Liver (tissue), 9 donors: ENCODE results near the gene IQCE. TPM values are rescaled to one million over a fixed set of nuclear protein-coding genes. Genes with fewer than 3 reads are reported as not detected.

Experiments used
- DNase-seq: peaks from one replicate; pipeline ENCODE4 v3.0.0-alpha.2; 2017; ENCODE audit warnings: low spot score
- H3K27ac ChIP-seq, 2 donors: one replicate each; pipeline ENCODE4 v1.7.0; 2013; ENCODE audit warnings: inconsistent platforms in 2 of 2, low read length in 2 of 2, control low read depth in 1 of 2, low read depth in 1 of 2, mild to moderate bottlenecking in 1 of 2
- H3K27me3 ChIP-seq, 4 donors: one replicate each; pipeline versions ENCODE4 v1.6.1 to v1.7.0; 2013; ENCODE audit warnings: low read length in 3 of 4, inconsistent platforms in 1 of 4, mild to moderate bottlenecking in 1 of 4, moderate library complexity in 1 of 4; ENCODE audit not compliant: control insufficient read depth in 4 of 4, insufficient read depth in 4 of 4
- H3K36me3 ChIP-seq, 4 donors: one replicate each; pipeline versions ENCODE4 v1.6.1 to v1.7.0; 2013; ENCODE audit warnings: low read length in 3 of 4, mild to moderate bottlenecking in 3 of 4, low read depth in 1 of 4, moderate library complexity in 1 of 4; ENCODE audit not compliant: control insufficient read depth in 4 of 4, insufficient read depth in 3 of 4
- H3K4me1 ChIP-seq, 4 donors: one replicate each; pipeline versions ENCODE4 v1.6.1 to v1.7.0; 2013; ENCODE audit warnings: low read length in 3 of 4, mild to moderate bottlenecking in 3 of 4, moderate library complexity in 1 of 4; ENCODE audit not compliant: control insufficient read depth in 4 of 4, insufficient read depth in 4 of 4
- H3K4me3 ChIP-seq, 3 donors: one replicate each; pipeline versions ENCODE4 v1.6.1 to v1.7.0; 2013; ENCODE audit warnings: low read length in 3 of 3, control low read depth in 1 of 3, low read depth in 1 of 3, mild to moderate bottlenecking in 1 of 3
- H3K9ac ChIP-seq, 2 donors: one replicate each; pipeline ENCODE4 v1.7.0; 2013; ENCODE audit warnings: low read length in 2 of 2, mild to moderate bottlenecking in 2 of 2, moderate library complexity in 2 of 2, control low read depth in 1 of 2, low read depth in 1 of 2
- H3K9me3 ChIP-seq, 4 donors: one replicate each; pipeline versions ENCODE4 v1.6.1 to v1.7.0; 2013; ENCODE audit warnings: low read length in 3 of 4; ENCODE audit not compliant: control insufficient read depth in 4 of 4
- ATF3 ChIP-seq: IDR thresholded peaks from 2 replicates; pipeline ENCODE4 v1.6.1; 2016; ENCODE audit warnings: antibody characterized with exemption
- CTCF ChIP-seq: fragments of 150-350 bp; IDR thresholded peaks from 2 replicates; pipeline ENCODE4 v1.5.1; 2017; ENCODE audit warnings: improper control_type of control experiment, low read depth, low read length; ENCODE audit not compliant: missing input control
- EGR1 ChIP-seq, 2 donors: IDR thresholded peaks; 2 replicates each; pipeline ENCODE4 v1.6.1; 2016 to 2018; ENCODE audit warnings: antibody characterized with exemption in 2 of 2, low read depth in 2 of 2
- FOXA1 ChIP-seq: IDR thresholded peaks from 2 replicates; pipeline ENCODE4 v1.6.1; 2016; ENCODE audit warnings: antibody characterized with exemption
- FOXA2 ChIP-seq: IDR thresholded peaks from 2 replicates; pipeline ENCODE4 v1.6.1; 2016; ENCODE audit warnings: antibody characterized with exemption
- GABPA ChIP-seq, 2 donors: IDR thresholded peaks in 1 of 2; conservative IDR thresholded peaks in 1 of 2; 2 replicates each; pipeline ENCODE4 v1.6.1; 2016; ENCODE audit warnings: antibody characterized with exemption in 2 of 2, mild to moderate bottlenecking in 1 of 2, moderate library complexity in 1 of 2
- HNF4A ChIP-seq, 2 donors: conservative IDR thresholded peaks; 2 replicates each; pipeline ENCODE4 v1.6.1; 2016; ENCODE audit warnings: antibody characterized with exemption in 2 of 2, mild to moderate bottlenecking in 2 of 2
- HNF4G ChIP-seq: IDR thresholded peaks from 2 replicates; pipeline ENCODE4 v1.6.1; 2016; ENCODE audit warnings: antibody characterized with exemption
- JUND ChIP-seq, 2 donors: IDR thresholded peaks; 2 replicates each; pipeline ENCODE4 v1.6.1; 2016; ENCODE audit warnings: antibody characterized with exemption in 2 of 2
- MAX ChIP-seq: IDR thresholded peaks from 2 replicates; pipeline ENCODE4 v1.6.1; 2016; ENCODE audit warnings: antibody characterized with exemption
- NR2F2 ChIP-seq: IDR thresholded peaks from 2 replicates; pipeline ENCODE4 v1.6.1; 2016; ENCODE audit warnings: antibody characterized with exemption
- RAD21 ChIP-seq, 2 donors: IDR thresholded peaks; 2 replicates each; pipeline ENCODE4 v1.6.1; 2016; ENCODE audit warnings: antibody characterized with exemption in 2 of 2, mild to moderate bottlenecking in 2 of 2
- REST ChIP-seq: IDR thresholded peaks from 2 replicates; pipeline ENCODE4 v1.6.1; 2016; ENCODE audit warnings: antibody characterized with exemption, mild to moderate bottlenecking
- RXRA ChIP-seq, 2 donors: IDR thresholded peaks; 2 replicates each; pipeline ENCODE4 v1.6.1; 2017 to 2018; ENCODE audit warnings: antibody characterized with exemption in 2 of 2, mild to moderate bottlenecking in 1 of 2
- SP1 ChIP-seq: IDR thresholded peaks from 2 replicates; pipeline ENCODE4 v1.6.1; 2018; ENCODE audit warnings: antibody characterized with exemption, mild to moderate bottlenecking
- TAF1 ChIP-seq: conservative IDR thresholded peaks from 2 replicates; pipeline ENCODE4 v1.6.1; 2016; ENCODE audit warnings: antibody characterized with exemption, mild to moderate bottlenecking
- YY1 ChIP-seq: IDR thresholded peaks from 2 replicates; pipeline ENCODE4 v1.6.1; 2016; ENCODE audit warnings: antibody characterized with exemption, mild to moderate bottlenecking
- ZBTB33 ChIP-seq: IDR thresholded peaks from 2 replicates; pipeline ENCODE4 v1.6.1; 2016; ENCODE audit warnings: antibody characterized with exemption
- WGBS: extraction: QIAGEN DNeasy Blood & Tissue Kit; methylation state at CpG from one replicate; pipeline ENCODE4 v1.1.7; 2013; 5-methylcytosine and 5-hydroxymethylcytosine counted together
- polyA plus RNA-seq, 2 donors: library from polyadenylated mRNA; stranded (reverse) in 1 of 2; unstranded in 1 of 2; fragments of 200-250 nt in 1 of 2; fragments of >200 nt in 1 of 2; fragmentation: Nextera tagmentation in 1 of 2; extraction: Ambion mirVana in 1 of 2; gene quantifications; one replicate each; pipeline versions ENCODE4 v1.2.1 to v1.2.3, GENCODE V29; 2013 to 2015
- total RNA-seq, 2 donors: library from RNA; depleted of rRNA; stranded (reverse); fragments of >200 nt; gene quantifications; one replicate each; pipeline ENCODE4 v1.2.3, GENCODE V29; 2014
- donor health status: healthy.
- donor health status: healthy.
- donor health status: healthy.
- donor health status: healthy.
- donor health status: healthy.

Gene IQCE
- total and polyA plus RNA-seq, 4 donors = 2.1 to 5.9 (median 3.6) TPM

- 98% methylated on average over 8 of the region's 8 CpGs for WGBS
- no peak overlapping the region for H3K4me3 ChIP-seq
- peaks cover 4 to 14% (median 11%) of the 10 kb centered on the region in 4 donors for H3K4me1 ChIP-seq
- DNase-seq = no peak
- H3K27me3 ChIP-seq = no peaks in the 10 kb centered on the region
- H3K36me3 ChIP-seq = peaks cover 10 to 17% (median 13%) of the 10 kb centered on the region in 4 donors
- H3K9ac ChIP-seq = no peak overlapping the region
- no peak overlapping the region for H3K27ac ChIP-seq
- TF ChIP-seq MAX (no peak), HNF4G (no peak), YY1 (no peak), GABPA (IDR thresholded peaks at IDR 0.05 in 1 of 2, conservative IDR thresholded peaks at IDR 0.05 in 1 of 2) (no peak), TAF1 (no peak), FOXA1 (no peak), FOXA2 (no peak), NR2F2 (no peak), JUND (IDR thresholded peaks at IDR 0.05) (no peak), REST (no peak), HNF4A (conservative IDR thresholded peaks at IDR 0.05) (no peak), RXRA (IDR thresholded peaks at IDR 0.05) (no peak), CTCF (no peak), SP1 (no peak), EGR1 (IDR thresholded peaks at IDR 0.05; ENCODE audit: low read depth in 2 of 2) (no peak), RAD21 (IDR thresholded peaks at IDR 0.05) (no peak), ZBTB33 (no peak), ATF3 (no peak)
- H3K9me3 ChIP-seq = no peaks in the 10 kb centered on the region
Observed at GRCh38 chr7:2551418-2551817, 7.4 kb upstream of the IQCE start.
